Effector memory CD4-positive, alpha-beta T cell (primary cell): Measurements from ENCODE around the gene ZPLD1.

Experiments used
- DNase-seq, 3 donors: peaks; one replicate each; pipeline ENCODE4 v3.0.0-alpha.2; 2020
- H3K27ac ChIP-seq: 2 replicates; pipeline ENCODE4 v1.7.0; 2013; ENCODE audit warnings: mild to moderate bottlenecking, low read length, moderate library complexity; ENCODE audit not compliant: insufficient read depth, poor library complexity, severe bottlenecking
- H3K27me3 ChIP-seq: replicated peaks from 2 replicates; pipeline ENCODE4 v1.7.0; 2013; ENCODE audit warnings: mild to moderate bottlenecking, low read length; ENCODE audit not compliant: insufficient read depth, control insufficient read depth, poor library complexity, severe bottlenecking
- H3K36me3 ChIP-seq: 2 replicates; pipeline ENCODE4 v1.7.0; 2013; ENCODE audit warnings: mild to moderate bottlenecking, low read length, moderate library complexity; ENCODE audit not compliant: control insufficient read depth, insufficient read depth
- H3K4me1 ChIP-seq: 2 replicates; pipeline ENCODE4 v1.7.0; 2013; ENCODE audit warnings: low read length, mild to moderate bottlenecking; ENCODE audit not compliant: control insufficient read depth, insufficient read depth, poor library complexity, severe bottlenecking
- H3K4me3 ChIP-seq: 2 replicates; pipeline ENCODE4 v1.7.0; 2013; ENCODE audit warnings: low read length, low read depth, mild to moderate bottlenecking; ENCODE audit not compliant: insufficient read depth, poor library complexity, severe bottlenecking
- H3K9me3 ChIP-seq: 2 replicates; pipeline ENCODE4 v1.7.0; 2013; ENCODE audit warnings: mild to moderate bottlenecking, low read length, moderate library complexity; ENCODE audit not compliant: control insufficient read depth

Gene ZPLD1

GRCh38 chr3:102415553-102415952, 19.3 kb upstream of the ZPLD1 start:
- H3K4me3 ChIP-seq, result no peak overlapping the region
- no peak for DNase-seq

GRCh38 chr3:102419786-102420185, 15.0 kb upstream of the ZPLD1 start:
- no peak overlapping the region for H3K4me3 ChIP-seq
- H3K36me3 ChIP-seq, result no peaks in the 10 kb centered on the region
- H3K27me3 ChIP-seq, result no peaks in the 10 kb centered on the region
- no peak for DNase-seq
- no peaks in the 10 kb centered on the region for H3K4me1 ChIP-seq
- H3K9me3 ChIP-seq, result no peaks in the 10 kb centered on the region
- H3K27ac ChIP-seq, result no peak overlapping the region

More at GRCh38 chr3:102415553-102415952, 19.3 kb upstream of the ZPLD1 start:
- Histone ChIP-seq H3K27me3 (no peaks in the 10 kb centered on the region), H3K4me1 (no peaks in the 10 kb centered on the region), H3K36me3 (no peaks in the 10 kb centered on the region), H3K27ac (no peak overlapping the region), H3K9me3 (no peaks in the 10 kb centered on the region)

GRCh38 chr3:102441832-102442231, 7.0 kb downstream of the ZPLD1 start:
- Histone ChIP-seq H3K4me1 (no peaks in the 10 kb centered on the region), H3K27me3 (no peaks in the 10 kb centered on the region), H3K4me3 (no peak overlapping the region), H3K27ac (no peak overlapping the region), H3K9me3 (no peaks in the 10 kb centered on the region), H3K36me3 (no peaks in the 10 kb centered on the region)
- no peak for DNase-seq

GRCh38 chr3:102443021-102443420, 8.2 kb downstream of the ZPLD1 start:
- Histone ChIP-seq H3K36me3 (no peaks in the 10 kb centered on the region), H3K27ac (no peak overlapping the region), H3K27me3 (no peaks in the 10 kb centered on the region), H3K9me3 (no peaks in the 10 kb centered on the region), H3K4me1 (no peaks in the 10 kb centered on the region), H3K4me3 (no peak overlapping the region)
- DNase-seq, result no peak

- Histone ChIP-seq H3K4me3 (no peak overlapping the region), H3K4me1 (no peaks in the 10 kb centered on the region), H3K27me3 (no peaks in the 10 kb centered on the region), H3K36me3 (no peaks in the 10 kb centered on the region), H3K9me3 (no peaks in the 10 kb centered on the region), H3K27ac (no peak overlapping the region)
- DNase-seq, result no peak
These were observed 9.3 kb downstream of the ZPLD1 start for GRCh38 chr3:102444101-102444500.

- DNase-seq, result no peak
- Histone ChIP-seq H3K4me3 (no peak overlapping the region), H3K27ac (no peak overlapping the region), H3K4me1 (no peaks in the 10 kb centered on the region), H3K9me3 (no peaks in the 10 kb centered on the region), H3K27me3 (no peaks in the 10 kb centered on the region), H3K36me3 (no peaks in the 10 kb centered on the region)
These were observed 12.5 kb downstream of the ZPLD1 start for GRCh38 chr3:102447272-102447671.

GRCh38 chr3:102449341-102449740, 14.5 kb downstream of the ZPLD1 start:
- H3K9me3 ChIP-seq, result no peaks in the 10 kb centered on the region
- no peak for DNase-seq
- no peak overlapping the region for H3K4me3 ChIP-seq
- no peaks in the 10 kb centered on the region for H3K4me1 ChIP-seq
- no peak overlapping the region for H3K27ac ChIP-seq
- no peaks in the 10 kb centered on the region for H3K36me3 ChIP-seq
- no peaks in the 10 kb centered on the region for H3K27me3 ChIP-seq

GRCh38 chr3:102449930-102450329, 15.1 kb downstream of the ZPLD1 start:
- Histone ChIP-seq H3K4me3 (no peak overlapping the region), H3K9me3 (no peaks in the 10 kb centered on the region), H3K27me3 (no peaks in the 10 kb centered on the region), H3K36me3 (no peaks in the 10 kb centered on the region), H3K27ac (no peak overlapping the region), H3K4me1 (no peaks in the 10 kb centered on the region)
- DNase-seq, result no peak

- Histone ChIP-seq H3K27ac (no peak overlapping the region), H3K4me3 (no peak overlapping the region), H3K36me3 (no peaks in the 10 kb centered on the region), H3K4me1 (no peaks in the 10 kb centered on the region), H3K27me3 (no peaks in the 10 kb centered on the region), H3K9me3 (no peaks in the 10 kb centered on the region)
- DNase-seq, result no peak
These were observed 16.2 kb downstream of the ZPLD1 start for GRCh38 chr3:102450976-102451375.

- Histone ChIP-seq H3K27ac (no peak overlapping the region), H3K4me1 (no peaks in the 10 kb centered on the region), H3K27me3 (no peaks in the 10 kb centered on the region), H3K36me3 (no peaks in the 10 kb centered on the region), H3K4me3 (no peak overlapping the region), H3K9me3 (no peaks in the 10 kb centered on the region)
- DNase-seq, result no peak
These were observed 16.7 kb downstream of the ZPLD1 start for GRCh38 chr3:102451543-102451942.

GRCh38 chr3:102454181-102454580, 19.4 kb downstream of the ZPLD1 start:
- Histone ChIP-seq H3K27ac (no peak overlapping the region), H3K9me3 (no peaks in the 10 kb centered on the region), H3K4me3 (no peak overlapping the region), H3K27me3 (no peaks in the 10 kb centered on the region), H3K4me1 (no peaks in the 10 kb centered on the region), H3K36me3 (no peaks in the 10 kb centered on the region)
- no peak for DNase-seq
